Endodermal cell (in vitro differentiated cells): ENCODE measurements around the gene SLC1A1. TPM values are rescaled to one million over a fixed set of nuclear protein-coding genes. Genes with fewer than 3 reads are reported as not detected.

ENCODE experiments used
- DNase-seq: peaks from one replicate; pipeline ENCODE4 v3.0.0-alpha.2; 2017
- H3K27ac ChIP-seq: 2 replicates; pipeline ENCODE4 v1.5.1; 2013; ENCODE audit warnings: mild to moderate bottlenecking, low read depth, low read length, moderate library complexity
- H3K27me3 ChIP-seq: 2 replicates; pipeline ENCODE4 v1.6.1; 2013; ENCODE audit warnings: mild to moderate bottlenecking, low read length, moderate library complexity; ENCODE audit not compliant: insufficient read depth, control insufficient read depth, poor library complexity, severe bottlenecking
- H3K36me3 ChIP-seq: 2 replicates; pipeline ENCODE4 v1.7.0; 2013; ENCODE audit warnings: mild to moderate bottlenecking, low read length, moderate library complexity; ENCODE audit not compliant: control insufficient read depth, insufficient read depth
- H3K4me1 ChIP-seq: one replicate; pipeline ENCODE4 v1.7.0; 2013; ENCODE audit warnings: low read length; ENCODE audit not compliant: control insufficient read depth, insufficient read depth
- H3K4me3 ChIP-seq: 2 replicates; pipeline ENCODE4 v1.5.1; 2013; ENCODE audit warnings: mild to moderate bottlenecking, low read length, moderate library complexity
- H3K9ac ChIP-seq: 2 replicates; pipeline ENCODE4 v1.6.1; 2013; ENCODE audit warnings: mild to moderate bottlenecking, low read length, moderate library complexity; ENCODE audit not compliant: poor library complexity, severe bottlenecking; ENCODE audit errors: extremely low read depth
- H3K9me3 ChIP-seq: 2 replicates; pipeline ENCODE4 v1.6.1; 2013; ENCODE audit warnings: mild to moderate bottlenecking, low read length, moderate library complexity; ENCODE audit not compliant: control insufficient read depth
- H3K27ac Mint-ChIP-seq: 2 replicates; pipeline ENCODE4 v1.8.0; 2020; ENCODE audit warnings: mixed read lengths
- H3K27me3 Mint-ChIP-seq: 2 replicates; pipeline ENCODE4 v1.8.0; 2021; ENCODE audit warnings: mild to moderate bottlenecking, mixed read lengths; ENCODE audit not compliant: insufficient read depth
- H3K36me3 Mint-ChIP-seq: 2 replicates; pipeline ENCODE4 v1.8.0; 2020; ENCODE audit warnings: low read depth, mixed read lengths
- H3K4me1 Mint-ChIP-seq: 2 replicates; pipeline ENCODE4 v1.8.0; 2020; ENCODE audit warnings: mixed read lengths
- H3K4me3 Mint-ChIP-seq: 2 replicates; pipeline ENCODE4 v1.8.0; 2020; ENCODE audit warnings: mild to moderate bottlenecking, moderate library complexity, mixed read lengths
- H3K9me3 Mint-ChIP-seq: 2 replicates; pipeline ENCODE4 v1.8.0; 2020; ENCODE audit warnings: mild to moderate bottlenecking, mixed read lengths
- CTCF ChIP-seq: fragments of 200-600 bp; sonication (generic); conservative IDR thresholded peaks from 2 replicates; pipeline ENCODE4 v1.5.0; 2021; ENCODE audit warnings: antibody characterized with exemption, mild to moderate bottlenecking
- WGBS, 2 experiments: methylation state at CpG; one replicate each; pipeline versions ENCODE4 v1.1.5 to v1.1.7; 2013; ENCODE audit warnings: missing lambda C conversion rate in 2 of 2, mixed read lengths in 1 of 2; ENCODE audit not compliant: insufficient coverage in 1 of 2, insufficient read length in 1 of 2; 5-methylcytosine and 5-hydroxymethylcytosine counted together
- total RNA-seq, 2 donors: library from RNA; stranded (reverse); fragmentation: NEBNext Ultra II Directional in 1 of 2; extraction: Animal tissue kit (Norgen Biotek cat#: 25700) in 1 of 2; gene quantifications; 2 replicates in 1 of 2; 3 replicates in 1 of 2; pipeline ENCODE4 v1.2.1, GENCODE V29; 2021

SLC1A1 gene
- total RNA-seq, 2 donors from 2014 or later: 5.5 to 11.3 TPM

DNA sequence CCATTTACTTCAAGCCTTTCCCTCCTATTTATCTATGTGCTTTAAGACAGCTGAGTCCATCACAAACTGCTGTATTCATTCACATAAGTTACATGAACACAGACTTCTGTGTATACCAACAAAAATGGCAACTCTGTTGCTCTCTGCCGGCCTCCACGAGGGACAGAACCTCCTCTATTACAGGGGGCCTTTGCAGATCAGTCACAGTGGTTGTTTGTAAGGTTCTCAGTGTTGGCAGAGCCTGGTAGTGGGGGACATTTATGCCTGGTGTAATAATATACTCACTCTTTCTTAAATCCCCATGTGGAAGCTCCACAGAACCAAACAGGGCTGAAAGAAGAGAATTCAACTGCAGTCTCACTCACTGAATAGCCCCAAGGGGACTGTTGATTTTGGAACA is 76.5 kb downstream of the SLC1A1 start:
- Mint-ChIP-seq H3K4me3 (no peak overlapping the region), H3K27ac (no peak overlapping the region), H3K9me3 (no peaks in the 10 kb centered on the region), H3K4me1 (no peaks in the 10 kb centered on the region), H3K27me3 (no peaks in the 10 kb centered on the region), H3K36me3 (peaks cover 19% of the 10 kb centered on the region)
- Histone ChIP-seq H3K9ac (no peak overlapping the region), H3K4me3 (no peak overlapping the region), H3K9me3 (no peaks in the 10 kb centered on the region), H3K27ac (no peak overlapping the region), H3K27me3 (no peaks in the 10 kb centered on the region), H3K4me1 (no peaks in the 10 kb centered on the region), H3K36me3 (peaks cover 67% of the 10 kb centered on the region)
- no peak for DNase-seq
- 83% methylated on average over 2 of the region's 2 CpGs; no CpG with 5 or more reads in 1 of the 2 experiments for WGBS, 2 experiments
- TF ChIP-seq CTCF: no peak

GRCh38 chr9:4567601-4568000 is 77.3 kb downstream of the SLC1A1 start:
- Mint-ChIP-seq H3K4me1 (no peaks in the 10 kb centered on the region), H3K9me3 (no peaks in the 10 kb centered on the region), H3K27ac (no peak overlapping the region), H3K4me3 (no peak overlapping the region), H3K36me3 (peaks cover 20% of the 10 kb centered on the region), H3K27me3 (no peaks in the 10 kb centered on the region)
- WGBS, 2 experiments: 95 to 97% methylated on average over 5 to 8 of the region's 8 CpGs
- H3K4me1 ChIP-seq: no peaks in the 10 kb centered on the region
- no peaks in the 10 kb centered on the region for H3K9me3 ChIP-seq
- H3K4me3 ChIP-seq: no peak overlapping the region
- DNase-seq: no peak
- no peak overlapping the region for H3K9ac ChIP-seq
- peaks cover 71% of the 10 kb centered on the region for H3K36me3 ChIP-seq
- no peak overlapping the region for H3K27ac ChIP-seq
- no peak for TF ChIP-seq CTCF
- no peaks in the 10 kb centered on the region for H3K27me3 ChIP-seq

DNA sequence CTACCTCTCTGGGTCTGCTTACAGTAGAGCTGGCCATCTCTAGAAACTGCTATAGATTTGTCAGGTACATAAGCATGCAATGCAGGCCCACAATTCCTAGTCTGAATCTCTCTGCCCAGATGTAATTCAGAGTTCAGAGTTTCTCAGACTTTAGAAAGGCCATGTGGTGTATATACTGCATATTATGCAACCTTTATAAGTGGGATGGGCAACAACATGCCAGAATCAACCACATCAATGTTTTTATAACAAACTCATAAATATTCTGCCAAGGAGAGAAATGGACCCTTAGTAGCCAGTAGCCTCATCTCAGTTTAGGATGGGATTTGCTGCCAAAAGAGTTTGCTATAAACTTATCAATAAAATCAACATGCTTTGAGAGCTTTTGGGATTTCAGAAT is 78.8 kb downstream of the SLC1A1 start:
- no peak for TF ChIP-seq CTCF
- H3K27me3 ChIP-seq: no peaks in the 10 kb centered on the region
- no peak overlapping the region for H3K4me3 ChIP-seq
- Mint-ChIP-seq H3K36me3 (peaks cover 26% of the 10 kb centered on the region), H3K27ac (no peak overlapping the region), H3K4me3 (no peak overlapping the region), H3K4me1 (peaks cover 3% of the 10 kb centered on the region), H3K9me3 (no peaks in the 10 kb centered on the region), H3K27me3 (no peaks in the 10 kb centered on the region)
- H3K4me1 ChIP-seq: no peaks in the 10 kb centered on the region
- no peaks in the 10 kb centered on the region for H3K9me3 ChIP-seq
- H3K36me3 ChIP-seq: peaks cover 77% of the 10 kb centered on the region
- no peak overlapping the region for H3K27ac ChIP-seq
- H3K9ac ChIP-seq: no peak overlapping the region
- DNase-seq: no peak
